ENCODE data around the gene NCKAP5.

The NCKAP5 gene

GRCh38 chr2:133315280-133315679 is 253.0 kb downstream of the NCKAP5 start:
- DNase-seq = no peak

GRCh38 chr2:133314795-133315194 is 253.5 kb downstream of the NCKAP5 start:
- DNase-seq = no peak

GRCh38 chr2:133312038-133312729 is 256.1 kb downstream of the NCKAP5 start:
- no peak for DNase-seq

- no peak for DNase-seq
These were observed 262.0 kb downstream of the NCKAP5 start for GRCh38 chr2:133306236-133306635.

GRCh38 chr2:133304344-133304743 is 263.9 kb downstream of the NCKAP5 start:
- DNase-seq = no peak

GRCh38 chr2:133303150-133303549 is 265.1 kb downstream of the NCKAP5 start:
- DNase-seq = no peak

- no peak for DNase-seq
These were observed 271.9 kb downstream of the NCKAP5 start for GRCh38 chr2:133296401-133296800.

- DNase-seq = no peak
These were observed 274.5 kb downstream of the NCKAP5 start for GRCh38 chr2:133293544-133294353.

- DNase-seq = no peak
These were observed 276.0 kb downstream of the NCKAP5 start for GRCh38 chr2:133292259-133292658.

- no peak for DNase-seq
These were observed 280.6 kb downstream of the NCKAP5 start for GRCh38 chr2:133287709-133288108.

- DNase-seq = no peak
These were observed 281.8 kb downstream of the NCKAP5 start for GRCh38 chr2:133286326-133286922.

- DNase-seq = no peak
These were observed 295.2 kb downstream of the NCKAP5 start for GRCh38 chr2:133273031-133273430.

GRCh38 chr2:133271105-133271504 is 297.2 kb downstream of the NCKAP5 start:
- no peak for DNase-seq

- no peak for DNase-seq
These were observed 297.7 kb downstream of the NCKAP5 start for GRCh38 chr2:133270550-133270949.

- DNase-seq = no peak
These were observed 301.2 kb downstream of the NCKAP5 start for GRCh38 chr2:133266926-133267590.

GRCh38 chr2:133266041-133266925 is 302.0 kb downstream of the NCKAP5 start:
- no peak for DNase-seq

- DNase-seq = no peak
These were observed 302.8 kb downstream of the NCKAP5 start for GRCh38 chr2:133265432-133265949.

- no peak for DNase-seq
These were observed 303.3 kb downstream of the NCKAP5 start for GRCh38 chr2:133264989-133265401.

GRCh38 chr2:133262893-133263292 is 305.4 kb downstream of the NCKAP5 start:
- no peak for DNase-seq

- DNase-seq = no peak
These were observed 312.9 kb downstream of the NCKAP5 start for GRCh38 chr2:133255360-133255759.

GRCh38 chr2:133253793-133254192 is 314.5 kb downstream of the NCKAP5 start:
- DNase-seq = no peak

- DNase-seq = no peak
These were observed 315.4 kb downstream of the NCKAP5 start for GRCh38 chr2:133252780-133253355.
